Rectal smooth muscle tissue (tissue), 1 donor: ENCODE results near the gene NTRK3.
"Not testable (repeated sequence)": the region's sequence is repeated elsewhere in the genome, so short reads cannot be mapped to it uniquely, and the experiment has no call there.

ENCODE experiments used
- H3K27ac ChIP-seq: one replicate; pipeline ENCODE4 v1.7.0; 2013; ENCODE audit warnings: low read depth, low read length, inconsistent platforms
- H3K27me3 ChIP-seq: one replicate; pipeline ENCODE4 v1.7.0; 2013; ENCODE audit warnings: low read length; ENCODE audit not compliant: control insufficient read depth, insufficient read depth
- H3K36me3 ChIP-seq: one replicate; pipeline ENCODE4 v1.7.0; 2013; ENCODE audit warnings: low read length; ENCODE audit not compliant: control insufficient read depth, insufficient read depth
- H3K4me1 ChIP-seq: one replicate; pipeline ENCODE4 v1.7.0; 2013; ENCODE audit warnings: low read length; ENCODE audit not compliant: control insufficient read depth, insufficient read depth
- H3K4me3 ChIP-seq: one replicate; pipeline ENCODE4 v1.7.0; 2013; ENCODE audit warnings: low read length
- H3K9ac ChIP-seq: one replicate; pipeline ENCODE4 v1.7.0; 2013; ENCODE audit warnings: low read length

Gene NTRK3

DNA sequence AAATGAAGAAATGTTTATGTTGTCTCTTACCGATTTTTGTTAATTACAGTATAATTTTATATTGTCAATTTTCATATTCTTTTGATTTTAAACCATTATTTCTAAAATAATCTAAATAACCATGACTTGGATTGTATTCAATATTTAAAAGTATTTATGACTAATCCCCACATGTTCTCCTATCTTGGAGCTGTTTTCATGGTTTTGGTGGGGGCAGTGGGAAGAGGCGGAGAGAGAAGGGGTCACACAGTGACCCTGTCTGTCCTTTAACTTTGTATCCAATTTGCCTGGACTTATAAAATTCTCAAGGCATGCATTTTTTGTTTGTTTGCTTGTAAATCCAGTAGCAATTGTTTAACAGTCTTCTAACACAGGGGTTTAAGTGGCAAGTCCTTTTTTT, 407.4 kb downstream of the NTRK3 start:
- Histone ChIP-seq H3K4me1 (no peaks in the 10 kb centered on the region), H3K9ac (no peak overlapping the region), H3K36me3 (no peaks in the 10 kb centered on the region), H3K27me3 (no peaks in the 10 kb centered on the region), H3K27ac (no peak overlapping the region), H3K4me3 (no peak overlapping the region)

DNA sequence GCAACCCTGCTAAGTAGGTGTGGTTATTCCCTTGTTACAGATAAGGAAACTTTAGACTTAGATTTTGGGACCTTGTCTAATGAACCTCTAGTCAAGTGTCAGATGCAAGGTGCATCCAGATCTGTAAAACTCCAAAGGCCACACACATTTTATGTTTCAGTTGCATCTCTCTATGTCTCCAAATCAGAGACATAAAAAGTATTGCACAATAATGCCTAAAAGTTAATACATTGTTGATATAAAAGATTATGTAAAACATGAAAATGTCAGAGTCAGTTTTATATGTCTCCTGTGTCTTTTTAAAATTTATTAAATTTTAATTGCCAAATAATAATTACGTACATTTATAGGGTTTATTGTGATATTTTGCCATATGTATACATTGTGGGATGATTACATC, 408.5 kb downstream of the NTRK3 start:
- H3K27me3 ChIP-seq: no peaks in the 10 kb centered on the region
- no peak overlapping the region for H3K27ac ChIP-seq
- no peak overlapping the region for H3K4me3 ChIP-seq
- no peaks in the 10 kb centered on the region for H3K4me1 ChIP-seq
- H3K9ac ChIP-seq: no peak overlapping the region
- no peaks in the 10 kb centered on the region for H3K36me3 ChIP-seq

- no peaks in the 10 kb centered on the region for H3K36me3 ChIP-seq
- H3K9ac ChIP-seq: no peak overlapping the region
- no peak overlapping the region for H3K4me3 ChIP-seq
- no peaks in the 10 kb centered on the region for H3K27me3 ChIP-seq
- H3K27ac ChIP-seq: no peak overlapping the region
- no peaks in the 10 kb centered on the region for H3K4me1 ChIP-seq
Measured at GRCh38 chr15:87846746-87847145, 409.8 kb downstream of the NTRK3 start.

DNA sequence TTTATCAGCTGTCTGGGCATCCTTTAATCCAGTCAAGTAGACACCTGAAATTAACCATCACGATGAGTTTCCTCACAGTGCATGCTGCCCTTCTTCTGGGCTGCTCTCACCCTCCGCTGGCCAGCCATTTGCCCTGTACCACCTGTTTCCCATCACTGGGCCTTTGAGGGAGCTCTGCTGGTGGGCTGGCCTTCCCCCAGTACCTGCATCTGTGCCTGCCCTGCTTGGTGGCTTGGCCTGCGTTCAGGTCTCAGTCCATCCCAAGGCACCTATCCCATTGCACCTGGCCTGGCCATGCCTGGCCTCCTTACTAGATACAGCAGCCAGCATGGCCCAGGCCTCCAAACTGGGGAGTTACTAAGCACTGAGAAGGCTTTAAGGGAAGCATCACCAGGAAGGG, 413.2 kb downstream of the NTRK3 start:
- H3K36me3 ChIP-seq: no peaks in the 10 kb centered on the region
- H3K4me3 ChIP-seq: no peak overlapping the region

GRCh38 chr15:87841426-87841998, 415.0 kb downstream of the NTRK3 start:
- Histone ChIP-seq H3K27me3 (no peaks in the 10 kb centered on the region), H3K4me1 (no peaks in the 10 kb centered on the region), H3K36me3 (no peaks in the 10 kb centered on the region), H3K27ac (no peak overlapping the region), H3K4me3 (no peak overlapping the region), H3K9ac (no peak overlapping the region)

More for the DNA sequence above, 413.2 kb downstream of the NTRK3 start:
- Histone ChIP-seq H3K27me3 (no peaks in the 10 kb centered on the region), H3K4me1 (no peaks in the 10 kb centered on the region), H3K27ac (no peak overlapping the region), H3K9ac (no peak overlapping the region)

- not testable (repeated sequence) for H3K36me3 ChIP-seq, H3K4me3 ChIP-seq, H3K4me1 ChIP-seq, H3K27ac ChIP-seq, H3K27me3 ChIP-seq, H3K9ac ChIP-seq
Measured at GRCh38 chr15:87835830-87836229, 420.7 kb downstream of the NTRK3 start.

- not testable (repeated sequence) for H3K4me1 ChIP-seq, H3K9ac ChIP-seq, H3K36me3 ChIP-seq, H3K27ac ChIP-seq, H3K27me3 ChIP-seq, H3K4me3 ChIP-seq
Measured at GRCh38 chr15:87833333-87833732, 423.2 kb downstream of the NTRK3 start.

DNA sequence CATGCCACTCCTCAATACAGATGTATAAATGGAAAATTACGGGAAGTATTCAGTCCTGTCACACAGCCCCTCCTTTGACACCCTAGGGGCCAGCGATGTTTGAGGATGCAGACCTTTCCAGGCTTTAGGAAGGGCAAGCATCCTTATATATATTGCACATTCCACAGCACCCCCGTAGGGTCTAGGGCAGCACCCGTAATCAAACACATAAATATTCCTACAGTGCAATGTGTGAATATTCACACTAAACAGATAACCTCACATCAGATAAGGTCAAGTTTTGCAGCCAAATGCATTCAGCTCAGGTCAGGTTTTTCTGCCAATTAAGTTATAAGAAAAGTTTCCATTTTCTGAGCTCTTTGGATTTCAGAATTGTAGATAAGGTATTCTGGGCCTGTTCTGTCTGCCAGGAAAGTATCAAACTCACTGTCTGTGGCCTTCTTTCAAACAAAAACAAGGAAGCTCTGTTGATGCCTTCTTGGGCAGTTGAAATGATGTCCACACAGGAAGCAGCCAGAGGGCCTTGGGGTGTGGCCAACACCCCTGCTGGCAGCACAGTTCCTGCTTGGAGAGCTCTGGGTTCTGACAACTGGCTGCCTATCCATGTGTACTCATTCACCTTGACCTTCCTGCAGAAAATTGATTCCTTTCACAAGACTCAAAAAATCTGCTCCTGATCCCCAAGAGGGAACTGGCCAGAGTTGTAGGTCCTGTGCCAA, 427.0 kb downstream of the NTRK3 start:
- no peak overlapping the region for H3K4me3 ChIP-seq

DNA sequence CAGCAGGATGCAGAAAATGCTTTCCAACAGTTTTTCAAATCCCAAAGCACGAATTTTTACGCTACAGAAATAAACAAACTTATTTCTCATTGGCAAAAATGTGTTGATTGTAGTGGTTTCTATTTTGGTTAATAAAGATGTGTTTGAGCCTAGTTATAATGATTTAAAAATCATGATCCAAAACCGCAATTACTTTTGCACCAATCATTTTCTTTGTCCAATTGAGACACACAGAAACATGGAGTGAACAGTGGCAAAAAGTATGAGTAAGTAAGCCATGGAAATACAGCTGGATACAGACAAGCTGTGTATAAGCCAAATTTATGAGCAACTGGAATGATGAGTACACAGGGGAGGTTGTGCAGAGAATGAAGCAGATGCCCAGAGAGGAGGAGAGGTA, 427.9 kb downstream of the NTRK3 start:
- Histone ChIP-seq H3K4me1 (no peaks in the 10 kb centered on the region), H3K27ac (no peak overlapping the region), H3K27me3 (no peaks in the 10 kb centered on the region), H3K4me3 (no peak overlapping the region), H3K9ac (no peak overlapping the region), H3K36me3 (no peaks in the 10 kb centered on the region)

More for the DNA sequence above, 427.0 kb downstream of the NTRK3 start:
- Histone ChIP-seq H3K9ac (no peak overlapping the region), H3K4me1 (no peaks in the 10 kb centered on the region), H3K36me3 (no peaks in the 10 kb centered on the region), H3K27me3 (no peaks in the 10 kb centered on the region), H3K27ac (no peak overlapping the region)

DNA sequence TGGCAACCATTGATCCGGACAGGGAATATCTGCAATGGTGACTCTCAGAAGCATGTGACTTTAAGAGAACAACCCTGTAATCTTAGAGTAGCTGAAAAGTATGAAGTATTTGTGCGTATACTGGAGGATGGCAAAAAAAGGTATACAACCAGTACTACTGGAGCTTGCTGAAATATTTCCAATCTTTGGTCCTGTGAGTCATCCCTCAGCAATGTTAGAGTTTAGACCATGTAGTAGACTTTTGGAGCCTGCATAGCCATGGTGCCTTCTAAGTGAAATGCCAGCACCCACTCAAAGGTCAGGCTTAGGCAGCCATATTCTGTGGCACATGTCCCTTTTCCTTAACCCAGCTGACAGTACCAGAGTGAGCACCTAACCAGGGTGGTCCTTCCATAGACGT, 429.4 kb downstream of the NTRK3 start:
- no peaks in the 10 kb centered on the region for H3K27me3 ChIP-seq
- H3K4me3 ChIP-seq: no peak overlapping the region
- no peak overlapping the region for H3K27ac ChIP-seq
- H3K4me1 ChIP-seq: no peaks in the 10 kb centered on the region
- no peaks in the 10 kb centered on the region for H3K36me3 ChIP-seq
- H3K9ac ChIP-seq: no peak overlapping the region

DNA sequence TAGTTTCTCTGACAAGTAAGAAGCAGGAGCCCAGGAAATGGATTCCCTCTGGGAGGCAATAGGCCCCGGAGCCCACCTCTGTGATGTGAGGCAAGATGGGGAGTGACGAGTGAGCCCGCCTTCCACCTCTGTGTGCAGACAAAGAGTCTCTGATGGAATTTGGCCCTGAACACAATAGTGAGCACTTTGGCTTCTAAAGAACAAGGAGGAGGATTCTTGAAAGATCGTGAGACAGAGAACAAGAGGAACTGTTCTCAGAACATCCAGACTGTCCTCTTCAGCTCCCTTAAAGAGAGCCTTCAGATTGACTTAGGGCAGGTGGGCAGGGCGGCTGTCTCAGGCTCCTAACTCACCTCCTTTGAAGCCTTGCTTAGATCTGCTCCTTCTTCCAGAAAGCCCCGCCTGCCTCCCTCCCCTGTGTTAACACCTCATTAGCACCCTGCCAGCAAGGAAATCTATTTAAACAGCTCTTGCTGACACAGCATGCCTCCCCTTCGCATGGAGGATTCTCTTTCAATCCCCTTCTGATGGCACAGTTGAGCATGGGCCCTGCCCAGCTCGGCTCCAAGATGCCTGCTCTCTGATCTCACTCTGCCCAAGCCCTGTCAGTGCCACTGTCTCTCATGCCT, 430.3 kb downstream of the NTRK3 start:
- Histone ChIP-seq H3K27ac (no peak overlapping the region), H3K4me1 (no peaks in the 10 kb centered on the region), H3K36me3 (no peaks in the 10 kb centered on the region), H3K27me3 (no peaks in the 10 kb centered on the region), H3K4me3 (no peak overlapping the region), H3K9ac (no peak overlapping the region)

GRCh38 chr15:87818756-87819155, 437.8 kb downstream of the NTRK3 start:
- H3K4me3 ChIP-seq: no peak overlapping the region
- no peaks in the 10 kb centered on the region for H3K27me3 ChIP-seq
- no peaks in the 10 kb centered on the region for H3K36me3 ChIP-seq
- peaks cover 4% of the 10 kb centered on the region for H3K4me1 ChIP-seq
- no peak overlapping the region for H3K27ac ChIP-seq
- H3K9ac ChIP-seq: no peak overlapping the region

GRCh38 chr15:87817553-87817952, 439.0 kb downstream of the NTRK3 start:
- no peak overlapping the region for H3K27ac ChIP-seq
- no peaks in the 10 kb centered on the region for H3K27me3 ChIP-seq
- H3K36me3 ChIP-seq: no peaks in the 10 kb centered on the region
- no peak overlapping the region for H3K9ac ChIP-seq
- peaks cover 4% of the 10 kb centered on the region for H3K4me1 ChIP-seq
- H3K4me3 ChIP-seq: no peak overlapping the region
